ENCODE data around the gene SNAI3.

DNA sequence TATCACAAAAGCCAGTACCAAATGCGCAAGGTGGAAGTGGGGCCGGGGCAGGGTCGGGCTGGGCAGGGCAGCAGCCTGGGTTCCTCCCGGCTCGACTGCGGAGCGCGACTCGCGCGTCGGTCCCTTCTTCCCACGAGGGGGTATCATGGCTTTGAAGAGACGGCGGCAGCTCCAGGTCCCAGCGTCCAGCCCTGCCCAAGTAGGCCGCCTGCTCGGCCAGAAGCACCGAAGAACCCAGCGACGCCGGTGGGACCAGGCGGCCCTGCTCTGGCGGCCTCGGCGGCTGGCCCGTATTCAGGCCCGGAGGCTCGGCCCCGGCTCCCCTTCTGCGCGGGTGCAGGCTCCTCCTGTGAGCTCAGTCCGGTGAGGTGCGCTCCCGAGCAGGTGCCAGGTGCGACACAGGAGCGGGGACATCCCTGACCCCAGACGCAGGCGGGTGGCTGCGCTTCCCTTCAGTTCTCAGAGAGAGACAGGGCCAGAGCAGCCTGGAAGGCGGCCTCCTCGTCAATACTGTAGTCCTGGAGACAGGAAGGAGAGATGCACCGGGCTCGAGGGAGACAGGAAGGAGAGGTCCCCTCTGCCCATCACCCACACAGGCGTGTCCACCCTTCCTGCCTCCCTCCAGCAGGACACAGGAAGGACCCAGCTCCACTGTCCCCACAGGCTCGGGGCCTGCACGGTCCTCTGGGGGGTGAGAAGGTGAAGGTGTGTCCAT lies 11.0 kb upstream of the SNAI3 start:
- TF ChIP-seq EZH2 (IDR thresholded peaks at IDR 0.05; ENCODE audit: borderline replicate concordance, low read length), result no peak
- TF ChIP-seq, protein P1, sequence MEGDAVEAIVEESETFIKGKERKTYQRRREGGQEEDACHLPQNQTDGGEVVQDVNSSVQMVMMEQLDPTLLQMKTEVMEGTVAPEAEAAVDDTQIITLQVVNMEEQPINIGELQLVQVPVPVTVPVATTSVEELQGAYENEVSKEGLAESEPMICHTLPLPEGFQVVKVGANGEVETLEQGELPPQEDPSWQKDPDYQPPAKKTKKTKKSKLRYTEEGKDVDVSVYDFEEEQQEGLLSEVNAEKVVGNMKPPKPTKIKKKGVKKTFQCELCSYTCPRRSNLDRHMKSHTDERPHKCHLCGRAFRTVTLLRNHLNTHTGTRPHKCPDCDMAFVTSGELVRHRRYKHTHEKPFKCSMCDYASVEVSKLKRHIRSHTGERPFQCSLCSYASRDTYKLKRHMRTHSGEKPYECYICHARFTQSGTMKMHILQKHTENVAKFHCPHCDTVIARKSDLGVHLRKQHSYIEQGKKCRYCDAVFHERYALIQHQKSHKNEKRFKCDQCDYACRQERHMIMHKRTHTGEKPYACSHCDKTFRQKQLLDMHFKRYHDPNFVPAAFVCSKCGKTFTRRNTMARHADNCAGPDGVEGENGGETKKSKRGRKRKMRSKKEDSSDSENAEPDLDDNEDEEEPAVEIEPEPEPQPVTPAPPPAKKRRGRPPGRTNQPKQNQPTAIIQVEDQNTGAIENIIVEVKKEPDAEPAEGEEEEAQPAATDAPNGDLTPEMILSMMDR (conservative IDR thresholded peaks at IDR 0.05 in 1 of 2, IDR thresholded peaks at IDR 0.05 in 1 of 2; ENCODE audit: extremely low read depth in 1 of 2, insufficient read depth in 1 of 2, low read depth in 1 of 2, low read length in 2 of 2), result no peak
